ENCODE results near the gene TRAPPC2L.

GRCh38 chr16:88847654-88848053, 9.3 kb upstream of the TRAPPC2L start:
- TF ChIP-seq CTCF (IDR thresholded peaks at IDR 0.05; ENCODE audit: insufficient read depth, low read depth, low read length) (no peak), EZH2 (IDR thresholded peaks at IDR 0.05; ENCODE audit: insufficient read depth, low read length) (no peak)
